ENCODE data around the gene ST6GAL2. TPM values are rescaled to one million over a fixed set of nuclear protein-coding genes. Genes with fewer than 3 reads are reported as not detected.

Gene ST6GAL2
- total RNA-seq, 4 donors from 2014 or later, result not detected

DNA sequence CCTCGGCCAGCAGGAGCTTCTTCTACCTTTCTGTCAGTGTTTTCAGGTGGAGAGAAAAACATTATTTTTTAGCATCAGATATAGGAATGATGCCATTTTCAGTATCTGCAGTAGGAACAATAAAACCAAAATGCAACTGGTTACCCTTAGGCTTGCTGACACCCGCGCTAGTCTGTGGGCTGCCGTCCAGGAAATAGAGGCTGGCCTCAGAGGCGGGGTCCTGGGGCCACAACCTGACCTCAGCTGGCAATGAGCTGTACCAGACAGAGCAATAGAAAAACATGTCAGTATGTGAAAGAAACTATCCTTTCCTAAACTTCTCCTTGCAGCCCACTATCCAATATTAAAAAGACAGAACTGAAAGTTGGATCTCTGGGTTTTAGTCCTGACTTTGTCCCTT lies 4.6 kb upstream of the ST6GAL2 start:
- WGBS, 2 donors, result 15 to 21% methylated on average over 5 of the region's 5 CpGs

DNA sequence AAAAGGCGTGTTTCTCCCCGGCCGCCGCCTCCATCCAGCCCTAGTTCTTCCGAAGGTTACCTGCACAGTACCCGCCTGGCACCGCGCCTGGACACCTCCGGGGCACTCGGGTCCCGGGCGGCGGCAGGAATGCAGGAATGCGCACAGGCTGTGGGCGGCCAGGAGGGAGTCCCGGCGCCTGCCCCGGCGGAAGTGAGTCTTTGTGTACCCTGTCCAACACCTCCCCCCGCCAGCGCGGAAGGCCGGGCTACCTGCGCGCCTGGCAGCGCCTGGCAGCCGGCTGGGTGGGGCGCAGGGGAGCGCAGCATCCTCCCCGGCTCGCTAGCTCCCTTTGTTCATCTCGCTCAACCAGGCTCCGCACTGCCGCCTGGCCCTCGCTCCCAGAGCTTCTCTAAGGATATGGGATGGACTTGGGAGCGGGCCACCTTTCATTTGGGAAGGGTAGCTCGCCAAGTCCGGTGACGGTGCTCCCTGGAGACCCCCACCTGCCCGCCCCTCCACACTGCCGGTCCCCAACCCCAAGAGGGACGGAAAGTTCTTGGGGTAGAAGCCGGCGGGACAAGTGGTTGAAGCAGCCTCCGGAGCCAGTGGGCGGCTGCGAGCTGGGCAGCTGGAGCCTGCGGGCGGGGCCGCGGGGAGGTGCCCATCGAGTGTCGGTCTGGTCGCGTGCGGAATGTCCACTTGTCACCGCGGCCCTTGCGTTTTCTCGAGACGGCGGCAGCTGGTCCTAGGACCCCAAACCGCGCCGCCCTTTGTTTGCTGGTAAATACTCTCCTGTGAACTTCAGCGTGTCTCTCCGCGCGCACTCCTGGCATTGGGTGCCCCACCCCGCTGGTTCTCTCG lies 1.2 kb upstream of the ST6GAL2 start:
- Histone ChIP-seq H3K27ac (no peak overlapping the region), H3K4me1 (peaks cover 0 to 24% (median 2%) of the 10 kb centered on the region in 4 donors), H3K4me3 (peak overlapping the region; percentile 14 to 49 (median 30)), H3K27me3 (peaks cover 0 to 26% of the 10 kb centered on the region in 2 donors), H3K9me3 (no peaks in the 10 kb centered on the region), H3K36me3 (no peaks in the 10 kb centered on the region)
- no peak for DNase-seq (ENCODE audit: low spot score in 2 of 2)
- TF ChIP-seq, protein P1, sequence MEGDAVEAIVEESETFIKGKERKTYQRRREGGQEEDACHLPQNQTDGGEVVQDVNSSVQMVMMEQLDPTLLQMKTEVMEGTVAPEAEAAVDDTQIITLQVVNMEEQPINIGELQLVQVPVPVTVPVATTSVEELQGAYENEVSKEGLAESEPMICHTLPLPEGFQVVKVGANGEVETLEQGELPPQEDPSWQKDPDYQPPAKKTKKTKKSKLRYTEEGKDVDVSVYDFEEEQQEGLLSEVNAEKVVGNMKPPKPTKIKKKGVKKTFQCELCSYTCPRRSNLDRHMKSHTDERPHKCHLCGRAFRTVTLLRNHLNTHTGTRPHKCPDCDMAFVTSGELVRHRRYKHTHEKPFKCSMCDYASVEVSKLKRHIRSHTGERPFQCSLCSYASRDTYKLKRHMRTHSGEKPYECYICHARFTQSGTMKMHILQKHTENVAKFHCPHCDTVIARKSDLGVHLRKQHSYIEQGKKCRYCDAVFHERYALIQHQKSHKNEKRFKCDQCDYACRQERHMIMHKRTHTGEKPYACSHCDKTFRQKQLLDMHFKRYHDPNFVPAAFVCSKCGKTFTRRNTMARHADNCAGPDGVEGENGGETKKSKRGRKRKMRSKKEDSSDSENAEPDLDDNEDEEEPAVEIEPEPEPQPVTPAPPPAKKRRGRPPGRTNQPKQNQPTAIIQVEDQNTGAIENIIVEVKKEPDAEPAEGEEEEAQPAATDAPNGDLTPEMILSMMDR (IDR thresholded peaks at IDR 0.05), result no peak
- no peak for TF ChIP-seq EP300 (IDR thresholded peaks at IDR 0.05)
- WGBS, 2 donors, result 3% methylated on average over 14 to 56 of the region's 71 CpGs

More for the DNA sequence above, 4.6 kb upstream of the ST6GAL2 start:
- Histone ChIP-seq H3K9me3 (peaks cover 0 to 8% (median 0%) of the 10 kb centered on the region in 4 donors), H3K36me3 (no peaks in the 10 kb centered on the region), H3K4me3 (no peak overlapping the region), H3K27ac (no peak overlapping the region), H3K4me1 (peaks cover 0 to 22% (median 2%) of the 10 kb centered on the region in 4 donors), H3K27me3 (peaks cover 0 to 22% of the 10 kb centered on the region in 2 donors)
- TF ChIP-seq, protein P1 (IDR thresholded peaks at IDR 0.05), result no peak
- no peak for TF ChIP-seq POLR2A (IDR thresholded peaks at IDR 0.05)
- no peak for TF ChIP-seq EP300 (IDR thresholded peaks at IDR 0.05)
- DNase-seq (ENCODE audit: low spot score in 2 of 2), result no peak

DNA sequence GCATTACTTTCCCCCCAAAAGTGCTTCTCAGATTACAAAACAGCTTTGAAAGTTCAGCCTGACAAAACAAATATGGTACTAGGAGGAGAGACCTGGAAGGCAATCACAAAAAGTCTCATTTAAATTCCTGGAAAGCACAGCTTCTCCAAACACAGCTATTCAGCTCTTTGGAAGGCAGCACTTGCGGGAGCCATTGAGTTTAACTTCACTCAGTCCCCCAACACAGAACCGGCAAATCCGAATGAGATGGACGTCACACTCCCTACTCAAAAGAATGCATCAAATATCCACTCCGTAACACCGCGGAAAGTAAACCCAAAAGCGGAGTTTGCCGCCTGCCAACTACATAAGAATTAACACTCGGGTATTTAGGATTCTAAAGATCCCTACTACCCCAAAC lies 638 bp downstream of the ST6GAL2 start:
- TF ChIP-seq, protein P1 (IDR thresholded peaks at IDR 0.05), result no peak
- TF ChIP-seq EP300 (IDR thresholded peaks at IDR 0.05) (no peak), POLR2A (IDR thresholded peaks at IDR 0.05) (no peak)
- Histone ChIP-seq H3K4me1 (peaks cover 0 to 24% (median 2%) of the 10 kb centered on the region in 4 donors), H3K36me3 (no peaks in the 10 kb centered on the region), H3K27ac (no peak overlapping the region), H3K9me3 (no peaks in the 10 kb centered on the region), H3K4me3 (no peak overlapping the region), H3K27me3 (peaks cover 0 to 26% of the 10 kb centered on the region in 2 donors)
- WGBS, 2 donors, result 2 to 3% methylated on average over 10 of the region's 10 CpGs
- DNase-seq (ENCODE audit: low spot score in 2 of 2), result no peak

DNA sequence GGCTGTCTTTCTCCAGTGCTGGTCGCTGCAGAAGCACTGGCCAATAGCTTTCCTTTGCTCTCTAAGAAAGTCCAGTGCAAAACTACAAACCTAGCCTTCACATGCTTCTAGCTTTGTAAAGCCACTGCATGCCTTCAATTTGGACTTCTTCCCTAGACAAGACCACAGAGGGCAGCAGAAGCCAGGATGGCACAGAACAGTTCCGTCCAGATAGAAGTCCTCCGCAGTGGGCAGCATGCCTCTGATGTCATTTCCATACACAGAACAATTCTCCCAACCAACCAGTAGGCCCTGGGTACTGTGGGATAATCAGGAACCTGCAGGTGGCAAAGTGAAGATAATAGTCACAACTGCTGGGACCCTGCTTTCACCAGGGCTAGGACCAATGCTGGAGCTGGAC lies 3.3 kb downstream of the ST6GAL2 start:
- DNase-seq (ENCODE audit: low spot score in 2 of 2), result no peak
- peaks cover 0 to 21% of the 10 kb centered on the region in 2 donors for H3K27me3 ChIP-seq
- no peaks in the 10 kb centered on the region for H3K36me3 ChIP-seq
- peaks cover 0 to 22% (median 2%) of the 10 kb centered on the region in 4 donors for H3K4me1 ChIP-seq
- no peak for TF ChIP-seq EP300 (IDR thresholded peaks at IDR 0.05)
- TF ChIP-seq POLR2A (IDR thresholded peaks at IDR 0.05), result no peak
- TF ChIP-seq, protein P1 (IDR thresholded peaks at IDR 0.05), result no peak
- H3K9me3 ChIP-seq, result no peaks in the 10 kb centered on the region
- H3K4me3 ChIP-seq, result no peak overlapping the region
- H3K27ac ChIP-seq, result no peak overlapping the region
- 68 to 73% methylated on average over 3 of the region's 3 CpGs for WGBS, 2 donors

DNA sequence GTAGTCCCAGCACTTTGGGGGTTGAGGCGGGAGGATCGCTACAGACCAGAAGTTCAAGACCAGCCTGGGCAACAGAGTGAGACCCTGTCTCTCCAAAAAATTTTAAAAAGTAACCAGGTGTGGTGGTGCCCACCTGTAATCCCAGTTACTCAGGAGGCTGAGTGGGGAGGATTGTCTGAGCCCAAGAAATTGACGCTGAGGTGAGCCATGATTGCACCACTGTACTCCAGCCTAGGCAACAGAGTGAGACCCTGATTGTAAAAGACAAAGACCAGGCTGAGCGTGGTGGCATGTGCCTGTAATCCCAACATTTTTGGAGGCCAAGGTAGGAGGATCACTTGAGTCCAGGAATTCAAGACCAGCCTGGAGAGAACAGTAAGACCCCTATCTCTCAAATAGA lies 7.8 kb downstream of the ST6GAL2 start:
- Histone ChIP-seq H3K4me1 (no peaks in the 10 kb centered on the region), H3K27ac (no peak overlapping the region), H3K9me3 (no peaks in the 10 kb centered on the region), H3K36me3 (no peaks in the 10 kb centered on the region), H3K27me3 (no peaks in the 10 kb centered on the region), H3K4me3 (no peak overlapping the region)
- no peak for DNase-seq (ENCODE audit: low spot score in 2 of 2)
- no peak for TF ChIP-seq POLR2A (IDR thresholded peaks at IDR 0.05)
- TF ChIP-seq EP300 (IDR thresholded peaks at IDR 0.05), result no peak
- TF ChIP-seq, protein P1 (IDR thresholded peaks at IDR 0.05), result no peak
- 90 to 96% methylated on average over 4 of the region's 4 CpGs for WGBS, 2 donors

Data from tibial nerve (tissue), 4 donors.